HG03280 (cell line): ENCODE results near the gene BSDC1.
"Not testable (repeated sequence)": the region's sequence is repeated elsewhere in the genome, so short reads cannot be mapped to it uniquely, and the experiment has no call there.

Source experiments
- ATAC-seq: cut with Tn5 transposase; IDR thresholded peaks from one replicate; pipeline ENCODE4 v1.9.1; 2021; ENCODE audit warnings: mild to moderate bottlenecking, moderate library complexity; ENCODE audit not compliant: unreplicated experiment

BSDC1 gene

DNA sequence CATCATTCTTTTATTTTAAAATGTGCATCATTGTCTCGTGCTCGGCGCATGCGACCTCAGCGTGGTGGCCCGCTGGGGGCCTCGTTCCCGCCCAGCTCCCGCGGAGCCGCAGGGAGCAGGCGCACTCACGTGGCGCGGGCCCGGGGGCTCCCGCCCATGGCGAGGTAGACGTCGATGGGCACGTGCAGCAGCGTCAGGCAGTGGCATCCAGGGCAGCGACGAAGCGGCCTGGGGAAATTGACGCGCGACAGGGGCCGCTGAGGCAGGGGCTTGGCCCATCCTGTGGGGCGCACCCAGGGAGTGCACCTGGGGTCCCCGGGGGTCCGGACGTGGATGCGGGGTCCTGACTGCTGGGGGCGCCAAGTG is 33.0 kb downstream of the BSDC1 start:
- no peak for ATAC-seq

DNA sequence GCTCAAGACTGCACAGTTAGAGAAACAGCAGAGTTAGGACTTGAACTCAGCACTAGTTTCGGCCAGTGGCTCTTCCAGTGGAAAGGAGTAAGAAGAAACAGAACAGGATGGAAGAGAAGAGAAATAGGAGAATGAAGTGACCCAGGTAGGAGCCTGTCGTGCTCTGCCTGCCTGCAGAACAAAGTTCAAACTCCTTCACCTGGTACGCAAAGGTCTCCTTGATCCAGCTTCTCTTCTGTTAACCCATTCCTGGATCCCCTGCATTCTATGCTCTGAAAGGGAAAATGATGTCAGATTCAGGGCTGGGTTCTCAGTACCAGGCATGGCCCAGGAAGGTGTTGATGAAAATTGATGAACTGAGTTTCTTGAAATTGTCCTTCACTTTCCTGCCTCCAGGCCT is 35.8 kb downstream of the BSDC1 start:
- no peak for ATAC-seq

DNA sequence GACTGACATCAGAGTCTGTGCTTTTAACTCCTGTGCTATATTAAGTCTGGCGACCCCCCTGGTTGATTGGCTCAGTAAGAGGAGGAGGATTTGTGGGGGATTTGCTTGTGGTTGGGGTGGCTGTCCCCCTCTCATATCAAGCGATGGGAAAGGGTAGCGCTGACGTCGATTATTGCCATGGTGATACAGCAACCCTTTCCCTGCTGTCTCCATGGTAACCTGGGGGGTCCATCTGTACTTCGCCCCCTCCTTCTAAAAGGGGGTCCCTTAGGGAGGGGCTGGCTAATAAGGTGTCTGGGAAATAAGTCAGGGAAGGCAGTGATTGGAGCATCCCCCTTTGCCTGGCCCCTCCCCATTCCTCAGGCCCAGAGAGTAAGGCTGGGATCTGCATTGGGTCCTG is 36.6 kb downstream of the BSDC1 start:
- no peak for ATAC-seq

DNA sequence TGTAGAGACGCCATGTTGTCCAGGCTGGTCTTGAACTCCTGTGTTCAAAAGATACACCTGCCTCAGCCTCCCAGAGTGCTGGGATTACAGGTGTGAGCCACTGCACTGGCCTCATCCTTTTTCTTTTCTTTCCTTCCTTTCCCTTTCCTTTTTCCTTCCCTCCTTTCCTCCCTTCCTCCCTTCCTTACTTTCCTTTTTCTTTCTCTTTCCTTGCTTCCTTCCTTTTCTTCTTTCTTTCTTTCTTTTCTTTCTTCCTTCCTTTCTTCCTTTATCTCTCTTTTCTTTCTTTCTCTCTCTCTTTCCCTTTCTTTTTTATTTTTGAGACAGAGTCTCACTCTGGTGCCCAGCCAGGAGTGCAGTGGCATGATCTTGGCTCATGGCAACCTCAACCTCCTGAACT is 37.8 kb downstream of the BSDC1 start:
- no peak for ATAC-seq

DNA sequence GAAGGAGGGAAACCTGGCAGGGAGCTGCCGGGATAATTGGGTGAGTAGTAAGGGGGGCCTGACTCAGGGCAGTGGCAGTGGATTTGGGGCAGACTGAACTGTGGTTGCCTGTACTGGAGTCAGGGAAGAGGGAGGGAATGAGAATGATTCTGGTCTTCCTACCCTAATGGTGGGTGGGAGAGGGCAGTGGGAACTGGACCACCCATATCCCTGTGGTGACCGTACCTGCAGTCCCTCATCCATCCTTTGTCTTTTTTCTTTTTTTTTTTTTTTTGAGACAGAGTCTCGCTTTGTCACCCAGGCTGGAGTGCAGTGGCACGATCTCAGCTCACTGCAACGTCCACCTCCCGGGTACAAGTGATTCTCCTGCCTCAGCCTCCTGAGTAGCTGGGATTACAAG is 38.5 kb downstream of the BSDC1 start:
- ATAC-seq, result not testable (repeated sequence)

DNA sequence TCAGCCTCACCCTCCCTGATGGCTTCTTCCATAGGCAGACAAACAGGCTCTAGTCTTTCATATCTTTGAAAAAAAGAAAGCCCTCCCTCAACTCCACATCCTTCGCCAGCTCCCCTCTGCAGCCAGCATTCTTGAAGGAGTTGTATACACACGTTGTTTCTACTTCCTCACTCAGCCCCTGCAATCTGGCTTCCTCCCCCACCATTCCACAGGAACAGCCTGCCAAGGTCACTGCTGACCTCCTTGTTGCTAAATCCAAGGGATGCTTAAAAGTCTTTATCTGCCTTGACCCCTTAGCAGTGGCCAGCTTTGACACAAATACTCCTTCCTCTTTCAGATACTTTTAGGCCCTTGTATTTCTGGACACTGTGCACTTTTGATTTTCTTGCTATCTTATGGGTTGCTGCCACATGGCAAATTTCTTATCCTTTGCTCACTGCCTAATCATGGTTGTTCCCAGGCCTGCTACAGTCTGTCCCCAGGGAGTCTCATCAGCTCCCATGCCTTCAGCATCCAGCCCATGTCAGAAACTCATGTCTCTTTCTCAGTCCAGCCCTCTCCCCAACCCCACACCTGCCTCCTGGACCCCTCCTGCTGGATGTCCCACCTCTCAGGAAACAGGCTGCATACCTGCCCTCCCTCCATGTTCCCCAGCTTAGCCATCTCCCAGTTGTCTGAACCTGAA is 40.2 kb downstream of the BSDC1 start:
- no peak for ATAC-seq

DNA sequence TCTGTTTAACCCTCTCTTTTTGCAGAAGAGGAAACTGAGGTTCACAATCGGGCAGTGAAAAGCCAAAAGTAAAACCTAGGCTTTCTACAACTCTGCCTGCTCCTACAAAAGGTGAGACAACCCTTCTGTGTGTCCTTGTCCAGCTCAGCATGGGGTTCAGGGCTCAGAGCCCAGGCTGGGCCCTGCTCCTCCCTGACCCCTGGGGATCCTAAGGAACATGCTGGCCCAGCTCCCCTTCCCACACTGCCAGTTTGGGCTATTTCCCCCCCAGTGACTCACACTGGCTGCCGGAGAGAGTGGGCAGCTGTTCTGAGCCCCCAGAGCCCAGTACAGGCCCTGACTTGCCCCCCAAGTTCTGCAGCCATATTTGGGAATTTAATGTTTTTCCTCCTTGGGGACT is 40.8 kb downstream of the BSDC1 start:
- no peak for ATAC-seq

DNA sequence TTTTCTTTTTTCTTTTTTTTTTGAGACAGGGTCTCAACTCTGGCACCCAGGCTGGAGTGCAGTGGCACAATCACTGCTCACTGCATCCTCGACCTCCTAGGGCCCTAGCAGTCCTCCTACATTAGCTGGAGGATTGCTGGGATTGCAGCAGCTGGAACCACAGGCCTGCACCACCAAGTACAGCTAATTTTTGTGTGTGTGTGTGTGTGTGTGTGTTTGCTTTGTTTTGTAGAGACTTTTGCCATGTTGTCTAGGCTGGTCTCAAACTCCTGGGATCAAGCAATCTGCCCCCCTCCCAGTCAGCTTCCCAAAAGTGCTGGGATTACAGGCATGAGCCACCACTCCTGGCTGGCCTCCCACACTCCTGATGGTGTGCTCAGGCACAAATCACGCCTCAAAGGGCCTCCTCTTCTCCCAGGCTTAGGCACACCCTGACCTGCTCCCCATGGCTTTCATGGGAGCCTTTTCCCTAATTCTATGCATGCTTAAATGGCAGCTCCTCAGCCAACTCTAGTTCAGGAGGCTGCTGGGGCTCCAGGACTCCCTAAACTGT is 41.3 kb downstream of the BSDC1 start:
- no peak for ATAC-seq

DNA sequence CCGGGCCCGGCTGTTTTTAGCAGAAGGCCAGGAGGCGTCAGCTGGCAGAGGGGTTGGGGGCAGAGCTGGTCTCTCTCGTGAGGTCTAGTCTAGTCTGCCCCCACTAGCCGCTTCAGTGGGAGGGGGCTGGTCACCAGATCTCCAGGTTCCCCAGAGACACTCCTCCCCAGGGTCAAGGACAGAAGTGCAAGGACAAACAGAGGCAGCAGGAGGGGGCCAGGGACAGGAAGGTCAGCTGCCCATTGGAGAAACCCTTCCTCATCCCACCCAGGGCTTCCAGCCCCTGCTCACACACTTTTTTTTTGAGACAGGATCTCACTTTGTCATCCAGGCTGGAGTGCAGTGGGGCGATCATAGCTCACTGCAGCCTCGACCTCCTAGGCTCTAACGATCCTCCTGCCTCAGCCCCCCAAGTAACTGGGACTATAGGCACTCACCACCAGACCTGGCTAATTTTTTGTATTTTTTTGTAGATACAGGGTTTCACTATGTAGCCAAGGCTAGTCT is 41.9 kb downstream of the BSDC1 start:
- no peak for ATAC-seq

DNA sequence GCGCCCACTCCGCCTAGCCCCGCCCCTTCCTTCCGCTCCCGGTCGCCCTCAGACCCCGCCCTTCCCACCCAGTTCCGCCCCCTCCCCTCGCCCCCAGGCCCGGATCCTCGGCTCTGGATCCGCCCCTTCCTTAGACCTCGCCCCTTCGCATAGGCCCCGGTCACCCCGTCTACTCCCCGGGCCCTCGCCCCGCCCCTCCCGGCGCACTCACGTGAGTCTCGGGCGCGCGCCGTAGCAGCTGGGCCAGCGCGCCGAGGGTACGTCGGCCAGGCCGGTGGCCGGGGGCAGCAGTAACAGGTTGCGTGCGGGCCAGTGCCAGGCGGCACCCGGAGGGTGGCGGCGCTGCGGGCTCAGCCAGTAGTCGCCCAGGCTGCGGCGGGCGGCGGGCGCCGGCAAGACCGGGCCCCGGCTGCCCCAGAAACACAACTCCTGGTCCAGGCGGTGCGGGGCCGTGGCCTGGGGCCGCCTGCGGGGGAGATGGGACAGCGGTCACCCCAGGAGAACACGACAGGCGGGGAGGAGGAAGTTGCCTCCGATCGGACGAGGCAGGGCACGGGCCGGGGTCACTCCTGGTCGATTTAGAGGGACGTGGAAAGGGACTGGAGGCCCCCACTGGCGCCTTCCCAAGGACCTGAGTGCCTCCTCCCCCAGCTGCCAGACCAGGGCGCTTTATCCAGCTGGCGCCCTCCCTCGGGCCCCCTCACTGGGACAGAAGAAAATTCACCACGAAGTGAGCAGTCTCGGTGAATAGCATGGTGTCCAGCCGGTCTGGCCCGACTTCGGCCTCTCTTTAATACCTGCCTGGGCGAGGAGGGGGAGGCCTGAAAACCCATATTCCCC is 42.6 kb downstream of the BSDC1 start:
- ATAC-seq, result peak; percentile 89

DNA sequence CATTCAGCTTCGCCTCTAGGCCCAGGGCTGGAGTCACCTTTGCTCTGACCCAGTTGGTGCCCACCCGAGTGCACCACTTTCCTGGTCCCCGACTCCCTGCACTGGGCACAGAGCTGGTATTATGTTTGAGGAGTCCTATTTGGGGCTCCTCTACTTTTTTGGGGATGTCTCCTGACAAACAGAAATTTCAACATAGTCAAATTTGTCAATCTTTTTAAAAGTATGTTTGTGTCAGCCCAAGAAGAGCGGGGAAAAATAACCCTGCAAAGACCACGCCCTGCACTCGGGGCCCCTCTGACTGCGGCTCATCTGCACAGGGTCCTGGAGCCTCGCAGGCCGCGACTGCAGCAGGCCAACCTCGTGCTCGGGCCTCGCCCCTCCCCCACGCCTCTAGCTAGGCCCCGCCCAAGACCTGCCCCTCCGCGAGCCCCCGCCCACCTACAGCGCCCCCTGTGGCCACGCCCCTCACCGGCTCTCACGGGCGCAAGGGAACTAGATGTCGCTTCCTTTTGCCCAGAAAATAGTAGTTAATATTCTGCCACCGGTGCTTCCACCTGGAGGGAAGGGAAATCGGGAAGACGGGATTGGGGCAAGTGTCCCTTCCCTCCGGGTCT is 43.3 kb downstream of the BSDC1 start:
- ATAC-seq, result peak; percentile 39

DNA sequence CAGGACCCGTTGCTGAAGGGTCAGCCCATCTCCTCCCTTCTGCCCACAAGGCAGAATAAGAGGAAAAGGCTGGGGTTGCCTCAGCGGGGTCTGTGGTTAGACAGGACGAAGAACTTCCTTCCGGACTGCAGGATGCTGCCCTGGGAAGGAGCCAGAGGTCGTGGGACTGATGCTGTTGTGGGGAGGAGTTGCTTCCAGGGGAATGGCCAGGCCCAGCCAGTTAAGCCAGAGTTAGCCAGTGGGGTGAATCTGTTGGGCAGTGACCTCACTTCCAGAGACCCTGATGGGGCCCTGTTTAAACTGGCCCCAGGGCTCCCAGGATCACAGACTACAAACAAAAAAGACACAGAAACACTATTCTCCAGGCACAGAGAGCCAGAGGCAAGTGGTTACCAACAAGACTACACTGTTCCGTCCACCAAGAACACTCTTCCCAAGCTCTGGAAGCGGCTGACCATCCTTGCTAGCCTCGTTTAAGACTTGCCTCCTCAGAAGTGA is 45.0 kb downstream of the BSDC1 start:
- no peak for ATAC-seq

DNA sequence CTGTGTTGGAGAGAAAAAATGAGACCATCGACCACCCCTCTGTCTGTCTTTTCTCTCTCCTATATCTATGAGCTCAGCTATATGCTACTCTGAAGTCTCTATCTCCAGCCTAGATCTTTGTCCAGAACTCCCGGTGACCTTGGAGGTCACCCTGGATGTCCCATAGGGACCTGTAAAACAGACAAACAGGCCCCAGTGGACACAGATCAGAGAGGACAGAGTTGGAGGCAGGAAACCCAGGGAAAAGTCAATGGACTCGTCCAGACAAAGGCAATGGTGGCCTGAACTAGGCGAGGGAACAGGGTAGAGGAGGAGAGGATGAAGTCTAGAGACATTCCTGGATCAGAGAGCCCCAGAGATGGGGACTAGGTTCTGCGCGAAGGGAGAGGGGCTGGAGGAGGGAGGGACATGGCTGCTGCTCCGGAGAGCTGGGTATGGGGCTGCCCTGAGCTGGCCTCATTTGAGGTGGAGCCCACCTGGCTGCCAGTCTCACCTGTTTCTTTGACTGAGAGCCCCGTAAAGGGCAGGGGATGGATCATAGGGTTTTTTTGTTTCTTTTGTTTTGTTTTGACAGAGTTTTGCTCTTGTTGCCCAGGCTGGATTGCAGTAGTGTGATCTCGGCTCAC is 47.6 kb downstream of the BSDC1 start:
- ATAC-seq, result no peak

DNA sequence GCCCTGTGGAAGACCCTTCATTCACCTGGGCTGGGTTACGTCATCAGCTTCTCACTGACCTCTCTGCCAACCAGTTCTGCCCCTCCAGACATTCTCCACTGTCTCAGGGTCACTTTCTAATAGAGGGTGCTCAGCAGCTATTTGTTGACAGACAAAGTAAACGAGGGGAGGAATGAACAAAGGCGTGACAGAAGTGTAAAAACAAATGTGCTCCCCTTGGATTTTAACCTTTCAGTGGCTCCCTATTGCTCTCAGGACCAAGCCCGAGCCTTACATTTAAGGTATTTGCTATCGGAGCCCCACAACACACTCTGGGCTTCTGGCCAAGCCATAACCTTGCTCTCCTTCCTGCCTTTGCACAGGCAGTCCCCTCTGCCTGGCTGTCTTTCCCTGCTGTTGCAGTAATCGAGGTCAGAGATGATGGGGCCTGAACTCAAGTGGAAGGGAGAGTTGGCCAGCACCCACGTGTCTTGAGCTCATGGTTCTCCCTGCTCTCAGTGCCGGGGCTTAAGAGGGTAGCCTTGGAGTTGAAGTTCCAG is 48.9 kb downstream of the BSDC1 start:
- no peak for ATAC-seq

DNA sequence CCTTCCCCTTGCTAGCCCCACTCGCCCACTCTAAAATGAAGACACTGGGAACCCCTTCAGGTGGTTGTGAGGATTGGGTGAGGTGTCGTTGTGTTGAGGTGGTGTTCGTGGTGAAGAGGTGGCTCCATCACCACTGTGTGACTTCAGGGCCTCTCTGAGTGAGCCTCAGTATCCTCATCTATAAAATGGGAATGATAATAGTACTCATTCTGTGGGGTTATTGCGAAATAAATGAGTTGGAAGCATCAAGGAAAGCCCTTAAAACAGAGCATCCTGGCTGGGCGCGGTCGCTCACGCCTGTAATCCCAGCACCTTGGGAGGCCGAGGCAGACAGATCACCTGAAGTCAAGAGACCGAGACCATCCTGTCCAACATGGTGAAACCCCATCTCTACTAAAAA is 51.5 kb downstream of the BSDC1 start:
- ATAC-seq, result no peak

DNA sequence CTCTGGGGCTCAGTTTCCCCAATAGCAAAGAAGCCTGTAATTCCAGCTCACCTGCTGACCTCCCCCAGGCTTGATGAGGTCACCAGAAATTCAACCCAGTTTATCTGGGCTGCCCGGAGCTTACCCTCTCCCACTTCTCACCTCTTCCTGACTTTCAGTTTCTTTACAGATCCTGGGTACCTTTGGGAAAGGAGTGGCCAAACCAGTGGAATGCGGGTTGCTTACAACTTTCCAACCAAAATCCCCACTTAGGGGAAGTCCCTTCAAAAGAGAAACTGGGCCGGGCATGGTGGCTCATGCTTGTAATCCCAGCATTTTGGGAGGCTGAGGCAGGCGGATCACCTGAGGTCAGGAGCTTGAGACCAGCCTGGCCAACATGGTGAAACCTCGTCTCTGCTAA is 52.3 kb downstream of the BSDC1 start:
- ATAC-seq, result no peak

DNA sequence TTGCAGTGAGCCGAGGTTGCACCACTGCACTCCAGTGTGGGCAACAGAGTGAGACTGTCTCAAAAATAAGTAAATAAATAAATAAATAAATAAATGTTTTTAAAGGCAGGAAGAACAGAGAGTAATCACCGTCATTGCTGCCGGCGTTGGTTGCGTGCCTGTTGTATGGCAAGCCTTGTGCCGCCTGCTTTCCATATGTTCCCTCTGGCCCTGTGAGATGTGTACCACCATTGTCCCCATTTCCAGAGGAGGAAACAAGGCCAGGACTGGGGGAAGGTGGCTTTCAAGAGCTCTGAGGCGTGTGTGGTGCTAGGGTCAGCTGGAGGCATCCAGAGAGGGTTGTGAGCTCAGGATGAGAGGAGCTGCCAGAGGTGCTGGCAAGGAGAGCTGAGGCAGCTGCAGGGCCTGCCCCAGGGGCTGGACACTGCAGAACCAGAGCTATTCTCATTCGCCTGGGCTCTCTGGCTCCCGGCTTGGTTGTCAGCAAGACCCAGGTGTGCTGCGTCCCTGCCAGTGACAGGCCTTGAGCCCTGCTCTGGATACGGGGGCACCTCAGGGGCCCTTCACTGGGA is 53.0 kb downstream of the BSDC1 start:
- no peak for ATAC-seq

DNA sequence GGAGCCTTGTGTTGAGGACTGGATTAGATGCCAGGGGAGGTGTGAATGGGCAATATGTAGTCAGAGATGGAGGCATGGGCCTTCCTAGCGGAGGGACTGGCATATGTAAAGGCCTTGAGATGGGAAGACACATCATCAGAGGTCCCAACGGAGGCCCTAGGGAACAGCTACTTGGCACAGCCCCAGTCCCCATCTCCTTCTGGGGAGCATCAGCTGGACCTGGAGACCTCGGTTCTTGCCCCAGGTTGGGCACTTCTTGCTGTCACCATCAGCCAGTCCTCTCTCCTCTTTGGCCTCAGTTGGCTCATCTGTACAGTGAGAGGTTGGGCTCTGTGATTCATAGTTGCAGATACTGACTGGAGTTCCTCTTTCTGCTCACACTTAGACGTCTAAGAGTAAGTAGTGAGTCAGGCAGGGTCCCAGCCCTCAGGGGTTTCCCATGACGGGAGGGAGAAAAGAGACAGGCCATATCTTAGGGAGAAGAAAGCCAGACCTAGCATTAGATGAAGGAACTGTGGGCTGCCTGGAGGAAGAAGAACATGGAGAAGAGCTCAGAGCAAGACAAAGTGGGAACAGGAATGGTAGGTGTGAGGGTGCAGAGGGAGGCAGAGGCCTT is 54.8 kb downstream of the BSDC1 start:
- no peak for ATAC-seq

DNA sequence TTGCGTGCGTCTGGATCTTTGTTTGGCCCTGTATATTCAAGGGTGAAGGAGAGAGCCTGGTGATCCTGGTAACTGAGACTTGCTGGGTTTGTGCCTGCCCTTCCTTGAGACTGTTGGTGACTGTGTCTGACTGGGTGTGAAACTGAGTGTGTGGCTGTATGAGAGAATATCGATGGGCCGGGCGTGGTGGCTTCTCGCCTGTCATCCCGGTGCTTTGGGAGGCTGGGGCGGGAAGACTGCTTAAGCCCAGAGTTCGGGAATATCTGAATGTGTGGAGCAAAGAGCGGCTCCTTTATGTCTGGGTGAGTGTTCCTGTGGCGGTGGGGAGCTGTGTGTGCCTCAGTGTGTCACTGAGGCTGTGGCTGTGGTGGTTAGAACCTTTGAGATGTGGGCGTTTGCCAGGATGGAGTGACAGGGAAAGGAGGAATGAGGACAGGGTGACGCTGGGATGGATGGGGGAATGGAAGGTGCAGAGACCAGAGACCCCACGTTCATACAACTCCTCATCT is 55.5 kb downstream of the BSDC1 start:
- no peak for ATAC-seq
